HG02973 (cell line): ENCODE measurements around the gene MAST4.

ENCODE experiments used
- ATAC-seq: cut with Tn5 transposase; IDR thresholded peaks from one replicate; pipeline ENCODE4 v1.9.1; 2021; ENCODE audit warnings: moderate library complexity; ENCODE audit not compliant: unreplicated experiment

The MAST4 gene

GRCh38 chr5:67009028-67009427 lies 412.8 kb downstream of the MAST4 start:
- no peak for ATAC-seq

- ATAC-seq = no peak
These were observed 414.7 kb downstream of the MAST4 start for GRCh38 chr5:67010684-67011409.

GRCh38 chr5:67011422-67011821 lies 415.2 kb downstream of the MAST4 start:
- ATAC-seq = no peak

GRCh38 chr5:67012171-67012570 lies 416.0 kb downstream of the MAST4 start:
- no peak for ATAC-seq

GRCh38 chr5:67013719-67014118 lies 417.5 kb downstream of the MAST4 start:
- ATAC-seq = no peak

GRCh38 chr5:67014191-67014590 lies 418.0 kb downstream of the MAST4 start:
- ATAC-seq = no peak

GRCh38 chr5:67014957-67015400 lies 418.8 kb downstream of the MAST4 start:
- ATAC-seq = no peak

- no peak for ATAC-seq
These were observed 419.5 kb downstream of the MAST4 start for GRCh38 chr5:67015541-67016191.

GRCh38 chr5:67019065-67019845 lies 423.1 kb downstream of the MAST4 start:
- no peak for ATAC-seq

- no peak for ATAC-seq
These were observed 424.0 kb downstream of the MAST4 start for GRCh38 chr5:67020096-67020615.

- ATAC-seq = no peak
These were observed 424.8 kb downstream of the MAST4 start for GRCh38 chr5:67021031-67021430.

GRCh38 chr5:67021521-67021920 lies 425.3 kb downstream of the MAST4 start:
- ATAC-seq = no peak

- no peak for ATAC-seq
These were observed 425.8 kb downstream of the MAST4 start for GRCh38 chr5:67021962-67022361.

- no peak for ATAC-seq
These were observed 429.3 kb downstream of the MAST4 start for GRCh38 chr5:67025457-67025856.

GRCh38 chr5:67026278-67026677 lies 430.1 kb downstream of the MAST4 start:
- ATAC-seq = no peak

- no peak for ATAC-seq
These were observed 431.0 kb downstream of the MAST4 start for GRCh38 chr5:67027171-67027570.

GRCh38 chr5:67028371-67028770 lies 432.2 kb downstream of the MAST4 start:
- no peak for ATAC-seq

GRCh38 chr5:67028941-67029340 lies 432.7 kb downstream of the MAST4 start:
- ATAC-seq = no peak

- ATAC-seq = no peak
These were observed 433.3 kb downstream of the MAST4 start for GRCh38 chr5:67029481-67029880.

GRCh38 chr5:67030289-67031056 lies 434.3 kb downstream of the MAST4 start:
- ATAC-seq = no peak

- no peak for ATAC-seq
These were observed 434.9 kb downstream of the MAST4 start for GRCh38 chr5:67031057-67031443.
